OCI-LY3 (cell line): ENCODE measurements around the gene MAD1L1.
A peak's percentile ranks its signal among the peaks of the same experiment; 100 is the strongest.

Experiments
- H2AFZ ChIP-seq: fragments of 200-600, 300-600 bp; shearing (Covaris generic); 2 replicates; pipeline ENCODE4 v1.6.0; 2014; ENCODE audit warnings: antibody characterized with exemption, low read depth, low read length
- H3K27ac ChIP-seq: fragments of 200-600, 300-600 bp; sonication (generic); 2 replicates; pipeline ENCODE4 v1.5.1; 2014; ENCODE audit warnings: mild to moderate bottlenecking, low read length, moderate library complexity, mixed read lengths
- H3K27me3 ChIP-seq: fragments of 200-600, 300-600 bp; sonication (generic); 2 replicates; pipeline ENCODE4 v1.6.1; 2014; ENCODE audit warnings: low read depth, low read length, mixed read lengths
- H3K36me3 ChIP-seq: fragments of 200-600, 300-600 bp; sonication (generic); replicated peaks from 2 replicates; pipeline ENCODE3; 2014; ENCODE audit warnings: low read depth, low read length, mixed read lengths
- H3K4me1 ChIP-seq: fragments of 300-600, 200-600 bp; sonication (generic); 2 replicates; pipeline ENCODE4 v1.6.1; 2014; ENCODE audit warnings: low read length, mixed read lengths
- H3K4me2 ChIP-seq: fragments of 200-600, 300-600 bp; sonication (generic); 2 replicates; pipeline ENCODE4 v1.6.1; 2014; ENCODE audit warnings: low read length, mixed read lengths
- H3K4me3 ChIP-seq: fragments of 300-600, 200-600 bp; sonication (generic); 2 replicates; pipeline ENCODE4 v1.5.1; 2014; ENCODE audit warnings: antibody characterized with exemption, mild to moderate bottlenecking, low read length, moderate library complexity
- H3K79me2 ChIP-seq: fragments of 300-600, 200-600 bp; shearing (Covaris generic); 2 replicates; pipeline ENCODE4 v1.6.1; 2014; ENCODE audit warnings: mild to moderate bottlenecking, low read length, mixed read lengths
- H3K9ac ChIP-seq: fragments of 300-600, 200-600 bp; shearing (Covaris generic); 2 replicates; pipeline ENCODE4 v1.6.0; 2014; ENCODE audit warnings: mild to moderate bottlenecking, low read length, moderate library complexity
- H3K9me3 ChIP-seq: fragments of 200-600, 300-600 bp; shearing (Covaris generic); 2 replicates; pipeline ENCODE4 v1.6.1; 2014; ENCODE audit warnings: low read length, mixed read lengths; ENCODE audit not compliant: insufficient read depth
- H4K20me1 ChIP-seq: fragments of 200-600, 300-600 bp; sonication (generic); 2 replicates; pipeline ENCODE4 v1.6.1; 2016; ENCODE audit warnings: low read length, mixed read lengths; ENCODE audit not compliant: insufficient read depth
- CTCF ChIP-seq: fragments of 200-600, 300-600 bp; sonication (generic); IDR thresholded peaks from 2 replicates; pipeline ENCODE4 v1.5.1; 2014; ENCODE audit warnings: antibody characterized with exemption, low read length, low read depth
- EZH2phosphoT487 ChIP-seq: fragments of 200-600 bp; shearing (Covaris generic); IDR thresholded peaks from 2 replicates; pipeline ENCODE4 v1.6.1; 2018; ENCODE audit warnings: antibody characterized with exemption, mixed run types, low read depth

Gene MAD1L1

GRCh38 chr7:2105280-2105679 lies 127.5 kb downstream of the MAD1L1 start:
- H3K4me1 ChIP-seq: peaks cover 20% of the 10 kb centered on the region
- H3K27ac ChIP-seq: no peak overlapping the region
- no peak overlapping the region for H3K9ac ChIP-seq
- TF ChIP-seq CTCF (no peak), EZH2phosphoT487 (no peak)
- no peaks in the 10 kb centered on the region for H3K27me3 ChIP-seq
- no peak overlapping the region for H3K4me3 ChIP-seq
- H3K9me3 ChIP-seq: no peaks in the 10 kb centered on the region
- no peak overlapping the region for H3K4me2 ChIP-seq
- H3K36me3 ChIP-seq: no peaks in the 10 kb centered on the region
- H3K79me2 ChIP-seq: no peaks in the 10 kb centered on the region
- H2AFZ ChIP-seq: no peak overlapping the region
- no peaks in the 10 kb centered on the region for H4K20me1 ChIP-seq

- Histone ChIP-seq H3K27me3 (no peaks in the 10 kb centered on the region), H3K36me3 (no peaks in the 10 kb centered on the region), H3K4me1 (peaks cover 24% of the 10 kb centered on the region), H3K79me2 (0 out of 2 replicates have a peak, but pooled peaks cover 2% of the 10 kb centered on the region), H3K9me3 (no peaks in the 10 kb centered on the region), H3K27ac (no peak overlapping the region), H2AFZ (no peak overlapping the region), H3K9ac (no peak overlapping the region), H3K4me3 (no peak overlapping the region), H3K4me2 (peak overlapping the region; percentile 30), H4K20me1 (0 out of 2 replicates have a peak, but pooled peaks cover 3% of the 10 kb centered on the region)
- TF ChIP-seq EZH2phosphoT487 (no peak), CTCF (no peak)
Measured at GRCh38 chr7:2104716-2105115, 128.0 kb downstream of the MAD1L1 start.

- H3K9me3 ChIP-seq: no peaks in the 10 kb centered on the region
- no peak overlapping the region for H3K4me3 ChIP-seq
- no peak overlapping the region for H3K9ac ChIP-seq
- 0 out of 2 replicates have a peak, but pooled peaks cover 4% of the 10 kb centered on the region for H4K20me1 ChIP-seq
- no peaks in the 10 kb centered on the region for H3K36me3 ChIP-seq
- H3K4me1 ChIP-seq: peaks cover 29% of the 10 kb centered on the region
- no peak overlapping the region for H2AFZ ChIP-seq
- TF ChIP-seq EZH2phosphoT487 (no peak), CTCF (peak; percentile 27; the same call in 1 of the 2 replicates)
- H3K4me2 ChIP-seq: peak overlapping the region; percentile 30
- 0 out of 2 replicates have a peak, but pooled peaks cover 4% of the 10 kb centered on the region for H3K79me2 ChIP-seq
- H3K27me3 ChIP-seq: no peaks in the 10 kb centered on the region
- H3K27ac ChIP-seq: no peak overlapping the region
Measured at GRCh38 chr7:2104107-2104710, 128.5 kb downstream of the MAD1L1 start.

- Histone ChIP-seq H3K4me1 (peaks cover 34% of the 10 kb centered on the region), H3K9ac (no peak overlapping the region), H2AFZ (no peak overlapping the region), H3K27me3 (no peaks in the 10 kb centered on the region), H3K27ac (no peak overlapping the region), H3K4me3 (no peak overlapping the region), H3K36me3 (no peaks in the 10 kb centered on the region), H4K20me1 (0 out of 2 replicates have a peak, but pooled peaks cover 4% of the 10 kb centered on the region), H3K9me3 (no peaks in the 10 kb centered on the region), H3K79me2 (peaks cover 8% of the 10 kb centered on the region; the same call in 1 of the 2 replicates), H3K4me2 (no peak overlapping the region)
- no peak for TF ChIP-seq CTCF
Measured at GRCh38 chr7:2103071-2103898, 129.5 kb downstream of the MAD1L1 start.
